PFSK-1 (cell line): ENCODE measurements around the gene FAM131B.

ENCODE experiments used
- FOXP2 ChIP-seq: optimal IDR thresholded peaks from 2 replicates; pipeline ENCODE3; 2011; ENCODE audit warnings: borderline replicate concordance, control low read depth, inconsistent platforms; ENCODE audit not compliant: insufficient read depth; ENCODE audit errors: extremely low read length, extremely low read depth
- POLR2AphosphoS5 ChIP-seq: IDR thresholded peaks from 2 replicates; pipeline ENCODE4 v1.6.1; 2012; ENCODE audit warnings: low read depth, mild to moderate bottlenecking, control low read depth, low read length, moderate library complexity
- REST ChIP-seq, 2 experiments: IDR thresholded peaks; 2 replicates each; pipeline versions ENCODE4 v1.6.1 to v1.8.0; 2011 to 2012; ENCODE audit warnings: low read depth in 2 of 2, low read length in 2 of 2, control low read depth in 1 of 2, inconsistent platforms in 1 of 2, mild to moderate bottlenecking in 1 of 2, moderate library complexity in 1 of 2; ENCODE audit not compliant: insufficient read depth in 1 of 2
- SIN3A ChIP-seq: IDR thresholded peaks from 2 replicates; pipeline ENCODE4 v1.6.1; 2012; ENCODE audit warnings: mild to moderate bottlenecking, low read length, moderate library complexity, borderline replicate concordance; ENCODE audit not compliant: insufficient read depth
- TAF1 ChIP-seq: IDR thresholded peaks from 2 replicates; pipeline ENCODE4 v1.6.1; 2012; ENCODE audit warnings: low read length, control low read depth, borderline replicate concordance; ENCODE audit not compliant: insufficient read depth

The FAM131B gene

GRCh38 chr7:143384148-143384547 lies 21.6 kb upstream of the FAM131B start:
- no peak for TF ChIP-seq TAF1
- TF ChIP-seq SIN3A: no peak
- no peak for TF ChIP-seq POLR2AphosphoS5
- TF ChIP-seq REST (IDR thresholded peaks at IDR 0.05; ENCODE audit: insufficient read depth in 1 of 2, low read depth in 2 of 2, low read length in 2 of 2): no peak
- TF ChIP-seq FOXP2: no peak

- TF ChIP-seq FOXP2: no peak
- no peak for TF ChIP-seq SIN3A
- no peak for TF ChIP-seq TAF1
- no peak for TF ChIP-seq POLR2AphosphoS5
- no peak for TF ChIP-seq REST (IDR thresholded peaks at IDR 0.05; ENCODE audit: insufficient read depth in 1 of 2, low read depth in 2 of 2, low read length in 2 of 2)
Observed at GRCh38 chr7:143383642-143383957, 21.1 kb upstream of the FAM131B start.

GRCh38 chr7:143382791-143383641 lies 20.5 kb upstream of the FAM131B start:
- no peak for TF ChIP-seq POLR2AphosphoS5
- no peak for TF ChIP-seq TAF1
- no peak for TF ChIP-seq REST (IDR thresholded peaks at IDR 0.05; ENCODE audit: insufficient read depth in 1 of 2, low read depth in 2 of 2, low read length in 2 of 2)
- TF ChIP-seq FOXP2: no peak
- TF ChIP-seq SIN3A: no peak

GRCh38 chr7:143382126-143382790 lies 19.7 kb upstream of the FAM131B start:
- no peak for TF ChIP-seq POLR2AphosphoS5
- no peak for TF ChIP-seq TAF1
- no peak for TF ChIP-seq FOXP2
- no peak for TF ChIP-seq REST (IDR thresholded peaks at IDR 0.05; ENCODE audit: insufficient read depth in 1 of 2, low read depth in 2 of 2, low read length in 2 of 2)
- TF ChIP-seq SIN3A: no peak
